ENCODE measurements around the gene CCDC24. TPM values are rescaled to one million over a fixed set of nuclear protein-coding genes. Genes with fewer than 3 reads are reported as not detected.
A peak's percentile ranks its signal among the peaks of the same experiment; 100 is the strongest.

Gene CCDC24
- total and polyA plus RNA-seq, 9 of the 15 experiments (the other 6 are each of a cell fraction or from before 2014, with no cell fraction given), result 0.31 to 4.5 (median 1.5) TPM

GRCh38 chr1:43995984-43996732 lies 4.8 kb downstream of the CCDC24 start:
- DNase-seq (ENCODE audit: extremely low read depth in 1 of 4, low spot score in 3 of 4) (no peak), FAIRE-seq (no peak), ATAC-seq (no peak)
- intact Hi-C loops (cut with micrococcal nuclease) (loop anchor here (2.0 to 10.0 kb wide), 2 partner anchors 53 to 299 kb away; no protein-coding TSS in a partner anchor), in situ Hi-C loops (cut with MboI) (no loop called here)
- WGBS (ENCODE audit: insufficient coverage, low coverage, missing lambda C conversion rate), result 78% methylated on average over 21 of the region's 21 CpGs
- H3K4me2 ChIP-seq (ENCODE audit: insufficient read depth, low read length), result no peak overlapping the region
- CTCF ChIA-PET (ENCODE audit: low intra/inter-chr PET ratio), result interaction anchor here (2.1 kb wide), 1 partner anchor 40 kb away, joined by 21 read pairs; no protein-coding TSS in a partner anchor
- no peak overlapping the region for H3K27ac ChIP-seq (ENCODE audit: extremely low read depth, low read depth, low read length)
- no peaks in the 10 kb centered on the region for H3K36me3 ChIP-seq (ENCODE audit: control insufficient read depth, insufficient read depth, low read length)
- no peaks in the 10 kb centered on the region for H3K79me2 ChIP-seq (ENCODE audit: control insufficient read depth, insufficient read depth, low read length)
- H3K9me3 ChIP-seq (replicated peaks; ENCODE audit: control insufficient read depth, insufficient read depth, low read depth, low read length), result no peaks in the 10 kb centered on the region
- no peaks in the 10 kb centered on the region for H4K20me1 ChIP-seq (replicated peaks; ENCODE audit: control insufficient read depth, insufficient read depth, low read length)
- peak overlapping the region in 1 of 2 experiments; percentile 38; a peak in 2 of 4 replicates for H3K9ac ChIP-seq (ENCODE audit: insufficient read depth in 1 of 2, low read depth in 2 of 2, low read length in 2 of 2)
- H3K4me1 ChIP-seq (replicated peaks in 1 of 2; ENCODE audit: control insufficient read depth in 2 of 2, insufficient read depth in 2 of 2, low read length in 2 of 2), result peaks cover 9 to 70% of the 10 kb centered on the region in 2 experiments; a peak in 4 of 5 replicates
- H3K27me3 ChIP-seq (ENCODE audit: control insufficient read depth in 2 of 2, insufficient read depth in 2 of 2, low read length in 2 of 2), result no peaks in the 10 kb centered on the region
- no TSS peak for BruUV-seq (replicated peaks)
- peaks cover 5% of the 10 kb centered on the region for H3K9me1 ChIP-seq (ENCODE audit: control insufficient read depth, insufficient read depth, low read length)
- no peak overlapping the region for H3K4me3 ChIP-seq
- POLR2A ChIA-PET, result interaction anchor here (0.7 to 2.0 kb wide), 4 partner anchors 9 to 725 kb away, joined by 3 to 9 read pairs (median 4); no protein-coding TSS in a partner anchor
- no peak overlapping the region for H2AFZ ChIP-seq (ENCODE audit: low read depth, low read length)
- TF ChIP-seq RCOR1 (IDR thresholded peaks at IDR 0.05; ENCODE audit: borderline replicate concordance in 1 of 2, low read depth in 2 of 2, low read length in 2 of 2) (no peak), NR2C2 (CRISPR knock-in tag; IDR thresholded peaks at IDR 0.05) (no peak), NR2C2 (tag; IDR thresholded peaks at IDR 0.05) (no peak), CBX5 (IDR thresholded peaks at IDR 0.05; ENCODE audit: borderline replicate concordance, low read depth) (no peak), VEZF1 (CRISPR knock-in tag; IDR thresholded peaks at IDR 0.05) (no peak), ZBTB43 (CRISPR knock-in tag; IDR thresholded peaks at IDR 0.05) (no peak), RBFOX2 (IDR thresholded peaks at IDR 0.05; ENCODE audit: low read depth, low read length) (0 out of 2 replicates have a peak, but pooled peaks have one; percentile 6), POLR2G (IDR thresholded peaks at IDR 0.05; ENCODE audit: low read depth, low read length) (peak; percentile 70), ZNF655 (CRISPR knock-in tag; IDR thresholded peaks at IDR 0.05) (no peak), TGIF2 (CRISPR knock-in tag; IDR thresholded peaks at IDR 0.05) (no peak), TFE3 (CRISPR knock-in tag; IDR thresholded peaks at IDR 0.05) (no peak), ATF1 (CRISPR knock-in tag; IDR thresholded peaks at IDR 0.05) (peak; percentile 4; the same call in 1 of the 2 replicates), ATF1 (tag; IDR thresholded peaks at IDR 0.05) (no peak), NCOA1 (IDR thresholded peaks at IDR 0.05; ENCODE audit: low read depth) (no peak), SNRNP70 (optimal IDR thresholded peaks at IDR 0.05; ENCODE audit: low read depth, low read length) (no peak), CHD1 (IDR thresholded peaks at IDR 0.05; ENCODE audit: low read length) (no peak), ASH1L (IDR thresholded peaks at IDR 0.05; ENCODE audit: borderline replicate concordance, low read depth, partially characterized antibody) (no peak)
